Hepatocyte (in vitro differentiated cells): ENCODE data around the gene DAGLB. TPM values are rescaled to one million over a fixed set of nuclear protein-coding genes. Genes with fewer than 3 reads are reported as not detected.
"Not testable (repeated sequence)": the region's sequence is repeated elsewhere in the genome, so short reads cannot be mapped to it uniquely, and the experiment has no call there.

Source experiments
- DNase-seq: peaks from one replicate; pipeline ENCODE4 v3.0.0-alpha.2; 2016; ENCODE audit warnings: low spot score
- H2AFZ ChIP-seq: fragments of 200-600 bp; sonication (generic); 2 replicates; pipeline ENCODE4 v1.6.0; 2016; ENCODE audit warnings: antibody characterized with exemption, mild to moderate bottlenecking
- H3K27ac ChIP-seq: fragments of 200-600 bp; sonication (generic); 2 replicates; pipeline ENCODE4 v1.5.1; 2016; ENCODE audit warnings: mild to moderate bottlenecking
- H3K27me3 ChIP-seq: fragments of 200-600 bp; sonication (generic); 2 replicates; pipeline ENCODE4 v1.6.1; 2016
- H3K36me3 ChIP-seq: fragments of 200-600 bp; sonication (generic); replicated peaks from 2 replicates; pipeline ENCODE4 v1.5.1; 2016; ENCODE audit warnings: low read depth; ENCODE audit not compliant: insufficient read depth
- H3K4me1 ChIP-seq: fragments of 200-600 bp; sonication (generic); 2 replicates; pipeline ENCODE4 v1.5.1; 2016; ENCODE audit warnings: mild to moderate bottlenecking, moderate library complexity; ENCODE audit not compliant: insufficient read depth
- H3K4me2 ChIP-seq: fragments of 200-600 bp; sonication (generic); 2 replicates; pipeline ENCODE4 v1.6.0; 2016
- H3K4me3 ChIP-seq: fragments of 200-600 bp; sonication (generic); 2 replicates; pipeline ENCODE4 v1.5.1; 2016; ENCODE audit warnings: mild to moderate bottlenecking
- H3K79me2 ChIP-seq: fragments of 200-600 bp; sonication (generic); 2 replicates; pipeline ENCODE4 v1.6.0; 2017; ENCODE audit warnings: mild to moderate bottlenecking
- H3K9me2 ChIP-seq: fragments of 200-600 bp; sonication (generic); replicated peaks from 2 replicates; pipeline ENCODE4 v1.6.0; 2017; ENCODE audit warnings: mild to moderate bottlenecking; ENCODE audit not compliant: insufficient read depth
- H3K9me3 ChIP-seq: fragments of 200-600 bp; sonication (generic); 2 replicates; pipeline ENCODE4 v1.5.1; 2016; ENCODE audit warnings: low read depth, mild to moderate bottlenecking
- H4K20me1 ChIP-seq: fragments of 200-600 bp; sonication (generic); 2 replicates; pipeline ENCODE4 v1.6.0; 2016; ENCODE audit warnings: mild to moderate bottlenecking; ENCODE audit not compliant: insufficient read depth, poor library complexity, severe bottlenecking
- EZH2 ChIP-seq: fragments of 200-600 bp; sonication (generic); IDR thresholded peaks from 2 replicates; pipeline ENCODE4 v1.6.1; 2016; ENCODE audit warnings: antibody characterized with exemption, mild to moderate bottlenecking, borderline replicate concordance
- EZH2phosphoT487 ChIP-seq: fragments of 200-600 bp; sonication (generic); IDR thresholded peaks from one replicate; pipeline ENCODE4 v1.6.1; 2018; ENCODE audit warnings: antibody characterized with exemption, mild to moderate bottlenecking, low read depth, moderate library complexity; ENCODE audit not compliant: unreplicated experiment, severe bottlenecking
- WGBS: methylation state at CpG from one replicate; pipeline ENCODE4 v1.1.6; 2016; ENCODE audit warnings: low lambda C conversion rate; ENCODE audit errors: missing lambda C conversion rate; 5-methylcytosine and 5-hydroxymethylcytosine counted together
- polyA plus RNA-seq: library from polyadenylated mRNA; unstranded; fragments of >200 nt; fragmentation: Nextera tagmentation; extraction: Ambion mirVana; gene quantifications from 2 replicates; pipeline ENCODE4 v1.2.1, GENCODE V29; 2016
- total RNA-seq: library from RNA; depleted of rRNA; stranded (reverse); fragments of >200 nt; gene quantifications from 2 replicates; pipeline ENCODE4 v1.2.3, GENCODE V29; 2014
- TF ChIP-seq, protein P1 (sequence below): fragments of 200-600 bp; sonication (generic); IDR thresholded peaks from 2 replicates; pipeline ENCODE4 v1.5.1; 2016; ENCODE audit warnings: antibody characterized with exemption, mild to moderate bottlenecking; ENCODE audit not compliant: poor library complexity

DAGLB gene
- total and polyA plus RNA-seq, 2 experiments from 2014 or later, result 17.5 to 22.2 TPM

DNA sequence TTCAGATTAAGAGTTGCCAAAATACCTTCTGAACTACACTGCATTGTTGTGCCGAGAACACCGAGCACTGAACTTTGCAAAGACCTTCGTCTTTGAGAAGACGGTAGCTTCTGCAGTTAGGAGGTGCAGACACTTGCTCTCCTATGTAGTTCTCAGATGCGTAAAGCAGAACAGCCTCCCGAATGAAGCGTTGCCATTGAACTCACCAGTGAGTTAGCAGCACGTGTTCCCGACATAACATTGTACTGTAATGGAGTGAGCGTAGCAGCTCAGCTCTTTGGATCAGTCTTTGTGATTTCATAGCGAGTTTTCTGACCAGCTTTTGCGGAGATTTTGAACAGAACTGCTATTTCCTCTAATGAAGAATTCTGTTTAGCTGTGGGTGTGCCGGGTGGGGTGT, 45.0 kb downstream of the DAGLB start:
- Histone ChIP-seq H3K27me3 (no peaks in the 10 kb centered on the region), H3K36me3 (no peaks in the 10 kb centered on the region), H2AFZ (no peak overlapping the region), H3K9me2 (no peaks in the 10 kb centered on the region), H4K20me1 (peaks cover 38% of the 10 kb centered on the region), H3K27ac (no peak overlapping the region), H3K79me2 (peaks cover 72% of the 10 kb centered on the region), H3K4me3 (no peak overlapping the region), H3K4me2 (no peak overlapping the region), H3K9me3 (no peaks in the 10 kb centered on the region), H3K4me1 (peaks cover 22% of the 10 kb centered on the region)
- no peak for DNase-seq
- WGBS, result 95% methylated on average over 13 of the region's 13 CpGs
- no peak for TF ChIP-seq EZH2
- TF ChIP-seq EZH2phosphoT487, result no peak
- TF ChIP-seq, protein P1, sequence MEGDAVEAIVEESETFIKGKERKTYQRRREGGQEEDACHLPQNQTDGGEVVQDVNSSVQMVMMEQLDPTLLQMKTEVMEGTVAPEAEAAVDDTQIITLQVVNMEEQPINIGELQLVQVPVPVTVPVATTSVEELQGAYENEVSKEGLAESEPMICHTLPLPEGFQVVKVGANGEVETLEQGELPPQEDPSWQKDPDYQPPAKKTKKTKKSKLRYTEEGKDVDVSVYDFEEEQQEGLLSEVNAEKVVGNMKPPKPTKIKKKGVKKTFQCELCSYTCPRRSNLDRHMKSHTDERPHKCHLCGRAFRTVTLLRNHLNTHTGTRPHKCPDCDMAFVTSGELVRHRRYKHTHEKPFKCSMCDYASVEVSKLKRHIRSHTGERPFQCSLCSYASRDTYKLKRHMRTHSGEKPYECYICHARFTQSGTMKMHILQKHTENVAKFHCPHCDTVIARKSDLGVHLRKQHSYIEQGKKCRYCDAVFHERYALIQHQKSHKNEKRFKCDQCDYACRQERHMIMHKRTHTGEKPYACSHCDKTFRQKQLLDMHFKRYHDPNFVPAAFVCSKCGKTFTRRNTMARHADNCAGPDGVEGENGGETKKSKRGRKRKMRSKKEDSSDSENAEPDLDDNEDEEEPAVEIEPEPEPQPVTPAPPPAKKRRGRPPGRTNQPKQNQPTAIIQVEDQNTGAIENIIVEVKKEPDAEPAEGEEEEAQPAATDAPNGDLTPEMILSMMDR, result no peak

DNA sequence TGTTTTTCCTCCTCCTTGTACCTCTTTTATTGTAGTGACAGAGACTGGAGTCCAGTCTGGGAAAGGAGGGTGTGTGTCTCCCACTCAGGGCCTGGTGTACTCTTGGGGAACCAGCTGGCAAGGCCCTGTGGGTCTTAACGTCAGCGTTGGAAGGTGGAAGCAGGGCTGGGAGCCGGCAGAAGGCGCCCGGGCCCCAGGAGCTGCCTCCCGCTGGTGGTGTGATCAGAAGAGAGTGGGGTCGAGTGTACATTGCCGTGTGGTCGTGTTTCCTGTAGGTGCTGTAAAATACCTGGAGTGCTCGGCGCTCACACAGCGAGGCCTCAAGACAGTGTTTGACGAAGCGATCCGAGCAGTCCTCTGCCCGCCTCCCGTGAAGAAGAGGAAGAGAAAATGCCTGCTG, 45.7 kb downstream of the DAGLB start:
- Histone ChIP-seq H3K4me2 (no peak overlapping the region), H3K4me3 (no peak overlapping the region), H2AFZ (no peak overlapping the region), H3K9me3 (no peaks in the 10 kb centered on the region), H3K36me3 (no peaks in the 10 kb centered on the region), H4K20me1 (peaks cover 45% of the 10 kb centered on the region), H3K9me2 (no peaks in the 10 kb centered on the region), H3K27me3 (no peaks in the 10 kb centered on the region), H3K27ac (no peak overlapping the region), H3K4me1 (peaks cover 22% of the 10 kb centered on the region), H3K79me2 (peaks cover 79% of the 10 kb centered on the region)
- no peak for DNase-seq
- 94% methylated on average over 17 of the region's 17 CpGs for WGBS
- no peak for TF ChIP-seq EZH2phosphoT487
- no peak for TF ChIP-seq EZH2
- TF ChIP-seq, protein P1, result no peak

DNA sequence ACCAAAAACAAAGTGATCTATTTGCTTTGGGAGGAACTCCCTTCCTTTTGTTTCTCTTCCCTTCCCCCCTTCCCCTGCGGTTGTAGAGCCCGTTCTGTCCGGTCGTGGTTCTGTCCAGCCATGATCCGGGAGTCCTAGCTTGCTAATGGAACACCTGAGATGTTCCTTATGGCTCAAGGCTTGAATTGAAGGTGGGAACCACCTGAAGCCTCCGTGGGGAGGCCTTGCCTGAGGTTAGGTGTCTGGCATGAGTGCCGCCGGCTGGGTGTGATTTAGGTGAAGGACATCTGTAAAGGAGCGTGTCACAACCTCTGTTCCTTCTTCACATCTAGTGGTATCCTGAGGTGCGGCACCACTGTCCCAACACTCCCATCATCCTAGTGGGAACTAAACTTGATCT, 46.2 kb downstream of the DAGLB start:
- H3K27me3 ChIP-seq, result no peaks in the 10 kb centered on the region
- TF ChIP-seq EZH2, result no peak
- TF ChIP-seq EZH2phosphoT487, result no peak
- TF ChIP-seq, protein P1, result no peak
- WGBS, result 94% methylated on average over 10 of the region's 10 CpGs
- no peak for DNase-seq
- H3K9me3 ChIP-seq, result no peaks in the 10 kb centered on the region
- H3K4me1 ChIP-seq, result peaks cover 22% of the 10 kb centered on the region
- no peaks in the 10 kb centered on the region for H3K36me3 ChIP-seq
- peaks cover 45% of the 10 kb centered on the region for H4K20me1 ChIP-seq
- H3K27ac ChIP-seq, result no peak overlapping the region
- H3K4me3 ChIP-seq, result no peak overlapping the region
- H3K4me2 ChIP-seq, result no peak overlapping the region
- peaks cover 80% of the 10 kb centered on the region for H3K79me2 ChIP-seq
- no peak overlapping the region for H2AFZ ChIP-seq
- no peaks in the 10 kb centered on the region for H3K9me2 ChIP-seq

DNA sequence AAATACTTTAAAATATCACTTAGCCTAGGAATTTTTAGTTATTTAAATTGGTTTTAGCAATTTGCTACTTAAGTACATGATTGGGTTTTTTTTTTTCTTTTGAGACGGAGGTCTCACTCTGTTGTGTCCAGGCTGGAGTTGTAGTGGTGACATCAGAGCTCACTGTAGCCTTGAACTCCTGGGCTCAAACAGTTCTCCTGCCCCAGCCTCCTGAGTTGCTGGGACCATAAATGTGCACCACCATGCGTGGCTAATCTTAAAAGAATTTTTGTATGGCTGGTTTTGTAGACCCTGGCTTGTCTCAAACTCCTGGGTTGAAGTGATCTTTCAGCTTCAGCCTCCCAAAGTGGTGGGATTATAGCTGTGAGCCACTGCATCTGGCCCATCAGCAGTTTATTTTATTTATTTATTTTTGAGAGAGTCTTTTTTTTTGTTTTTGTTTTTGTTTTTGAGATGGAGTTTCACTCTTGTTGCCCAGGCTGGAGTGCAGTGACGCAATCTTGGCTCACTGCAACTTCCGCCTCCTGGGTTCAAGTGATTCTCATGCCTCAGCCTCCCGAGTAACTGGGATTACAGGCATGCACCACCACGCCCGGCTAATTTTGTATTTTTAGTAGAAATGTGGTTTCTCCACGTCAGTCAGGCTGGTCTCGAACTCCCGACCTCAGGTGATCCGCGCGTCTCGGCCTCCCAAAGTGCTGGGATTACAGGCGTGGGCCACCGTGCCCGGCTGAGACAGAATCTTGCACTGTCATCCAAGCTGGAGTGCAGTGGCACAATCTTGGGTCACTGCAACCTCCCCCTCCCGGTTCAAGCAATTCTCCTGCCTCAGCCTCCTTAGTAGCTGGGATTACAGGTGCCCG, 47.3 kb downstream of the DAGLB start:
- H3K9me3 ChIP-seq, H3K36me3 ChIP-seq, H2AFZ ChIP-seq, DNase-seq, H3K4me3 ChIP-seq, H3K27me3 ChIP-seq, H3K9me2 ChIP-seq: not testable (repeated sequence)
- peaks cover 22% of the 10 kb centered on the region for H3K4me1 ChIP-seq
- H3K4me2 ChIP-seq, result peak overlapping the region; percentile 55
- H4K20me1 ChIP-seq, result peaks cover 52% of the 10 kb centered on the region
- WGBS, result 93% methylated on average over 19 of the region's 19 CpGs
- H3K27ac ChIP-seq, result peak overlapping the region; percentile 64
- H3K79me2 ChIP-seq, result peaks cover 89% of the 10 kb centered on the region
